RWPE2 (cell line): Measurements from ENCODE around the gene TECPR2.

ENCODE experiments used
- ATAC-seq: fragments of 200-7000 bp; cut with Tn5 transposase; 3 replicates; pipeline ENCODE4 v1.9.1; 2021; ENCODE audit warnings: low read depth
- DNase-seq: peaks from one replicate; pipeline ENCODE4 v3.0.0-alpha.2; 2020; ENCODE audit warnings: low spot score
- H3K27ac ChIP-seq: fragments of 450-650 bp; 2 replicates; pipeline ENCODE4 v1.5.1; 2017; ENCODE audit warnings: mild to moderate bottlenecking; ENCODE audit not compliant: poor library complexity, severe bottlenecking
- H3K27me3 ChIP-seq: fragments of 250-450 bp; sonication (Bioruptor Pico); 2 replicates; pipeline ENCODE4 v1.5.1; 2021; ENCODE audit warnings: mild to moderate bottlenecking, moderate library complexity; ENCODE audit not compliant: insufficient read depth, poor library complexity, severe bottlenecking
- H3K36me3 ChIP-seq: fragments of 250-450 bp; sonication (Bioruptor Pico); 2 replicates; pipeline ENCODE4 v1.5.1; 2020; ENCODE audit warnings: low read depth, mild to moderate bottlenecking, moderate library complexity
- H3K4me1 ChIP-seq: fragments of 250-450 bp; sonication (Bioruptor Pico); 2 replicates; pipeline ENCODE4 v1.5.1; 2021; ENCODE audit warnings: mild to moderate bottlenecking, moderate library complexity; ENCODE audit not compliant: insufficient read depth, poor library complexity, severe bottlenecking
- H3K4me3 ChIP-seq: fragments of 250-450 bp; sonication (Bioruptor Pico); 2 replicates; pipeline ENCODE4 v1.5.1; 2021; ENCODE audit warnings: mild to moderate bottlenecking, moderate library complexity; ENCODE audit not compliant: severe bottlenecking
- H3K9me3 ChIP-seq: fragments of 250-450 bp; sonication (Bioruptor Pico); 2 replicates; pipeline ENCODE4 v1.5.1; 2021; ENCODE audit warnings: mild to moderate bottlenecking, moderate library complexity; ENCODE audit not compliant: severe bottlenecking
- TF ChIP-seq, protein P1 (sequence below): fragments of 450-650 bp; IDR thresholded peaks from one replicate; pipeline ENCODE4 v1.5.1; 2017; ENCODE audit warnings: mild to moderate bottlenecking, moderate library complexity; ENCODE audit not compliant: poor library complexity, severe bottlenecking

Gene TECPR2

DNA sequence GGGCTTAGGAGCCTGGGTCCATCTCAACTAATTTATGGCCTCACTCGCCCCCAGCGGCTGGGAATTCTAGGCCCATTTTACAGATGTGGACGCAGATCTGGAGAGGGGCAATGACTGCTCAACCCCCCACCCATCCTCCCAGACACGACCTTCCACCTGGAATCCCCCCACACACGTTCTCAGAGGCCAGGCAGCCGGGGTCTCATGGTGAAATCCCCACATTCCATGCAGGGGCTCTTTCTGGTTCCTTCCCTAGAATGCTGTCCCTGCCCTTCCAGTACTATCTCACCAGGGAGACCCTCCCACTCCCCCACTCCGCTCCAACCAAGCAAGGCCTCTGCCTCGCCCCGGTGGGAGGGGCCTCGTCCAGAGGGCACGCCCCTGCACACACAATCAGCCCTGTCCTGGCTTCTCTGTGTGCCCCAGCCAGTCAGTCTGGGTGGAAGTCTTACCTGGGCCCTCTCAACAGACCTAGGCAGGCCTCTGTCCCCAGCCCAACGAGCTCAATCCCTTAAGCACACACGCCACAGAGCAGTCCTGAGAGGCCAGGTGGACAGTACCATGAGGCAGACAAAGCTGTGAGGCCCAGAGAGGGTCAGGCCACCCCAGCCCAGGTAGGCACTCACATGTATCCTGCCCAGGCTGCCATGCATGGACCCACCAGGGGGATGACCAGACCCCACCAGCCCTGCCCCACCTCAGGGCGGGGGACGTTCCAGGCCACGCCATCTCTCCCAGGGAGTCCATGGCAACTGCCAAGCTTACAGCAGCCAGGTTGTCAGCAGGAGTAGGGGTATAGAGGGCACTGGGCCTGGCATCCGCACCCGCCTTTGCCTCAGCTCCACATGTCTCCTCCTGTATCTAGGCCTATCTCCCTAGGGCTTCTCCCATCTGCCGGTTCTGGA is 148.1 kb downstream of the TECPR2 start:
- Histone ChIP-seq H3K4me1 (no peaks in the 10 kb centered on the region), H3K27me3 (no peaks in the 10 kb centered on the region), H3K9me3 (no peaks in the 10 kb centered on the region), H3K36me3 (peaks cover 9% of the 10 kb centered on the region), H3K4me3 (no peak overlapping the region), H3K27ac (no peak overlapping the region)
- TF ChIP-seq, protein P1, sequence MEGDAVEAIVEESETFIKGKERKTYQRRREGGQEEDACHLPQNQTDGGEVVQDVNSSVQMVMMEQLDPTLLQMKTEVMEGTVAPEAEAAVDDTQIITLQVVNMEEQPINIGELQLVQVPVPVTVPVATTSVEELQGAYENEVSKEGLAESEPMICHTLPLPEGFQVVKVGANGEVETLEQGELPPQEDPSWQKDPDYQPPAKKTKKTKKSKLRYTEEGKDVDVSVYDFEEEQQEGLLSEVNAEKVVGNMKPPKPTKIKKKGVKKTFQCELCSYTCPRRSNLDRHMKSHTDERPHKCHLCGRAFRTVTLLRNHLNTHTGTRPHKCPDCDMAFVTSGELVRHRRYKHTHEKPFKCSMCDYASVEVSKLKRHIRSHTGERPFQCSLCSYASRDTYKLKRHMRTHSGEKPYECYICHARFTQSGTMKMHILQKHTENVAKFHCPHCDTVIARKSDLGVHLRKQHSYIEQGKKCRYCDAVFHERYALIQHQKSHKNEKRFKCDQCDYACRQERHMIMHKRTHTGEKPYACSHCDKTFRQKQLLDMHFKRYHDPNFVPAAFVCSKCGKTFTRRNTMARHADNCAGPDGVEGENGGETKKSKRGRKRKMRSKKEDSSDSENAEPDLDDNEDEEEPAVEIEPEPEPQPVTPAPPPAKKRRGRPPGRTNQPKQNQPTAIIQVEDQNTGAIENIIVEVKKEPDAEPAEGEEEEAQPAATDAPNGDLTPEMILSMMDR, result no peak
- DNase-seq (peak; percentile 71), ATAC-seq (no peak)

DNA sequence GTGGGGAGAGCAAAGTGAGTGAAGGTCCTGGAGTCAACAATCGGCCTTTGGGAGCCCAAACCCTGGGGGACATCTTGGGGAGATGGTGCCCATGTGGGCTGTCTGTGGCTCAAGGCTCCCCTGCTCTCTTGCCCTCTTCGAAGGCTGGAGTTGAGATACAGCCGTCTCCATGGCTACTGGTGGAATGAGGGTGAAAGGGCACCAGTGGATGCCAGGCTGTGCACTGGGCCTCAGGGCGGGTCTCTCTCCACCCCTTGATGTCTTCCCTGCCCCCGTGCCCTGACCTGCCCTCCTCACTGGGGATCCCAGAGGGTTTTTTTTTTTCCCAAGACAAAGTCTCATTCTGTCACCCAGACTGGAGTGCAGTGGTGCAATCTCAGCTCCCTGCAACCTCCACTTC is 148.8 kb downstream of the TECPR2 start:
- Histone ChIP-seq H3K9me3 (no peaks in the 10 kb centered on the region), H3K36me3 (peaks cover 8% of the 10 kb centered on the region), H3K27me3 (no peaks in the 10 kb centered on the region), H3K4me3 (no peak overlapping the region), H3K4me1 (no peaks in the 10 kb centered on the region), H3K27ac (no peak overlapping the region)
- no peak for ATAC-seq
- TF ChIP-seq, protein P1, result no peak
- no peak for DNase-seq

DNA sequence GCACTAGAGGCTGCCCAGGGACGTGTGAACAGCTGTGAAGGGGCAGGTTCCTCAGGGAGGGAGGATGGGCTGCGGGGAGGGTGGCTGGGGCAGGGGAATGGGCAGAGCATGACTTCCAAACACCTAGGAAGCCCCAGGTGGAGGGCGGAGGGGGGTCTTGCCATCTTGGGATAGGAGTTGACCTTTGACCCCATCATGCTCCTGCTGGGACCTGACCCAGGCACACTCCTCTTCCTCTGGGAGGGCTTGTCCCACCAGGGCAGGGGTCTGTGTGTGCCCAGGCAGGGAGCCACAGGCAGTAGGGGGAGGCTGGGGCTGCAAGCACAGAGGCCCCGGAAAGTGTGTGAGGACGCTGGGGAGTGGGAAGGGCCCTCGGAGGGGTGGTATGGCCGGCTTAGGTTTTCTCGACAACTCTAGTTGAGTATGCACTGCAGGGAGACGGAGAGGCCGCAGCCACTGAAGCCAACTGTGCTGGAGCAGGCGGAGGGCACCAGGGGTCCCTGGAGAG is 150.1 kb downstream of the TECPR2 start:
- TF ChIP-seq, protein P1, result no peak
- ATAC-seq, result no peak
- H3K27me3 ChIP-seq, result no peaks in the 10 kb centered on the region
- H3K36me3 ChIP-seq, result peaks cover 4% of the 10 kb centered on the region
- no peaks in the 10 kb centered on the region for H3K9me3 ChIP-seq
- peak; percentile 68 for DNase-seq
- no peaks in the 10 kb centered on the region for H3K4me1 ChIP-seq
- no peak overlapping the region for H3K4me3 ChIP-seq
- no peak overlapping the region for H3K27ac ChIP-seq

DNA sequence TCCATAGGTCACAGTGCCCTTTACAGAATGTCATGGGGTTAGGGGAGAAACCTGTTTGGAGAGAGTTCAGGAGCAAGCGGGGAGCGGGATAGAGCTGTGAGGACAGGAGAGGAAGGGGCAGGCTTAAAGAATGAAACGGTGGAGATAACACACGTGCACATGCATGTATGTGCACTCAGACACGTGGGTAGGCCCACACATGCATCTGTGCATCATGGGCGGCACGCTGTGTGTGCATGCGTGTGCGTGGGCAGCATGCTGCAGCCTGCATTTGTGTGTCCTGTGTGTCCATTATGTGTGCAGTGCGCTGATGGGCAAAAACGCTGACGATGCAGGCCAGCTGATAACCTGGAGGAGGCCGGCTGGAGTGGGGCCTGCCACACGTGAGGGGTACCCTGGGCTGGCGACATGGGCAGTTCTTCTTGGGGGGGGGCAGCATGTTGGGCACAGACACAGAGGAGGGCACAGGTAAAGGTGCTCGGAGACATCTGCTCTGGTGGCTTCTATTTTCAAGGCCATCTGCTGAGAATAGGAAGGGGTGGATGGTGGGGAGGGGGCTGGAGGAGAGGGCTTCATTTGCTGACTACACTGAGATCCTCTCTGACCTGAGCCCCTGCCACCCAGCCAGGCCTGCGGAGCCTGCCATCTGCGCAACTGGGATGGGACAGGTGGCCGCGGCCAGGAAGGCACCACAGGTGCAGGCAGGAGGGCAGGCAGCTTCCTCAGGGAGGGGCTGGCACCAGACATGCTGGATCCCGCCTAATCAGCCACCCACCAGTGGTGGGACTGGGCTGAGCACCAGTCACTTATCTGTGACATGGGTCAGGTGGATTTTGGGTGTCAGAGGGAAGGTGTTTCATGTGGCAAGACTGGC is 151.4 kb downstream of the TECPR2 start:
- H3K36me3 ChIP-seq, result no peaks in the 10 kb centered on the region
- no peak overlapping the region for H3K27ac ChIP-seq
- no peaks in the 10 kb centered on the region for H3K27me3 ChIP-seq
- DNase-seq (peak; percentile 70), ATAC-seq (no peak)
- no peak overlapping the region for H3K4me3 ChIP-seq
- TF ChIP-seq, protein P1, result no peak
- no peaks in the 10 kb centered on the region for H3K4me1 ChIP-seq
- H3K9me3 ChIP-seq, result no peaks in the 10 kb centered on the region
